Nephron progenitor cell (in vitro differentiated cells): ENCODE results near the gene PDXK.

Experiments
- DNase-seq: peaks from one replicate; pipeline ENCODE4 v3.0.0; 2021
- H3K27ac Mint-ChIP-seq: 2 replicates; pipeline ENCODE4 v1.8.0; 2021; ENCODE audit warnings: mild to moderate bottlenecking, moderate library complexity, mixed read lengths
- H3K27me3 Mint-ChIP-seq: 2 replicates; pipeline ENCODE4 v1.8.0; 2021; ENCODE audit warnings: mild to moderate bottlenecking, low read depth, mixed read lengths; ENCODE audit not compliant: poor library complexity
- H3K36me3 Mint-ChIP-seq: 2 replicates; pipeline ENCODE4 v1.8.0; 2021; ENCODE audit warnings: low read depth, mixed read lengths
- H3K4me1 Mint-ChIP-seq: 2 replicates; pipeline ENCODE4 v1.8.0; 2021; ENCODE audit warnings: mixed read lengths
- H3K4me3 Mint-ChIP-seq: 2 replicates; pipeline ENCODE4 v1.8.0; 2021; ENCODE audit warnings: mild to moderate bottlenecking, moderate library complexity, mixed read lengths
- H3K9me3 Mint-ChIP-seq: 2 replicates; pipeline ENCODE4 v1.8.0; 2021; ENCODE audit warnings: mild to moderate bottlenecking, moderate library complexity, mixed read lengths
- TF ChIP-seq, protein P1 (sequence below): fragments of 200-600 bp; sonication (generic); IDR thresholded peaks from 2 replicates; pipeline ENCODE4 v1.5.0; 2021; ENCODE audit warnings: antibody characterized with exemption

PDXK gene

DNA sequence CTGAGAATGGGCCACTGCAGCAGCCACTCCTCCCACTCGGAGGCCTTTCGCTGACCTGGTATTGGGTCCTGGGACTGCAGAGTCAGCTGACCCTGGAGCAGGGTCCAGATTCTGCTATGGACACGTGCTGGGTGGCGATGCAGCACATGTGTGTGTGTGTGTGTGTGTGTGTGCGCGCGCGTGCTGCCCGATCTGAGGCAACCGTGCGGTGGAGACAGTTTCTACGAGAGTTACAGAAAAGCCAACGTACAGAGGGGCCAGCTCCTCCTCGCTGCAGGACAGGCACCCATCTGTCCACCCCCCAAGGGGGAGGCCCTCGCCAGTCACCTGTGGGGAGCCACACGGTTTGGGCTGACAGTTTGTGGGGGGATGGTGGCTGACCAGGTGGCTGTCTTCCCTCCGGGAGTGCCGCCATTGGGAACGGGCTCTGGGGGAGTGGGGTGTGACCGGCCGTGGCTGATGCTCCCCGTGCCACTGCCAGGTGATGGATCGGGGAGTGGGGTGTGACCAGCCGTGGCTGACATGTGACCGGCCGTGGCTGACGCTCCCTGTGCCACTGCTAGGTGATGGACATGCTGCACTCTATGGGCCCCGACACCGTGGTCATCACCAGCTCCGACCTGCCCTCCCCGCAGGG, 33.1 kb downstream of the PDXK start:
- no peak for DNase-seq
- no peak overlapping the region for H3K27ac Mint-ChIP-seq
- no peaks in the 10 kb centered on the region for H3K27me3 Mint-ChIP-seq
- peaks cover 4% of the 10 kb centered on the region for H3K4me1 Mint-ChIP-seq
- H3K4me3 Mint-ChIP-seq = no peak overlapping the region
- no peaks in the 10 kb centered on the region for H3K9me3 Mint-ChIP-seq
- peaks cover 40% of the 10 kb centered on the region for H3K36me3 Mint-ChIP-seq
- TF ChIP-seq, protein P1, sequence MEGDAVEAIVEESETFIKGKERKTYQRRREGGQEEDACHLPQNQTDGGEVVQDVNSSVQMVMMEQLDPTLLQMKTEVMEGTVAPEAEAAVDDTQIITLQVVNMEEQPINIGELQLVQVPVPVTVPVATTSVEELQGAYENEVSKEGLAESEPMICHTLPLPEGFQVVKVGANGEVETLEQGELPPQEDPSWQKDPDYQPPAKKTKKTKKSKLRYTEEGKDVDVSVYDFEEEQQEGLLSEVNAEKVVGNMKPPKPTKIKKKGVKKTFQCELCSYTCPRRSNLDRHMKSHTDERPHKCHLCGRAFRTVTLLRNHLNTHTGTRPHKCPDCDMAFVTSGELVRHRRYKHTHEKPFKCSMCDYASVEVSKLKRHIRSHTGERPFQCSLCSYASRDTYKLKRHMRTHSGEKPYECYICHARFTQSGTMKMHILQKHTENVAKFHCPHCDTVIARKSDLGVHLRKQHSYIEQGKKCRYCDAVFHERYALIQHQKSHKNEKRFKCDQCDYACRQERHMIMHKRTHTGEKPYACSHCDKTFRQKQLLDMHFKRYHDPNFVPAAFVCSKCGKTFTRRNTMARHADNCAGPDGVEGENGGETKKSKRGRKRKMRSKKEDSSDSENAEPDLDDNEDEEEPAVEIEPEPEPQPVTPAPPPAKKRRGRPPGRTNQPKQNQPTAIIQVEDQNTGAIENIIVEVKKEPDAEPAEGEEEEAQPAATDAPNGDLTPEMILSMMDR = no peak

DNA sequence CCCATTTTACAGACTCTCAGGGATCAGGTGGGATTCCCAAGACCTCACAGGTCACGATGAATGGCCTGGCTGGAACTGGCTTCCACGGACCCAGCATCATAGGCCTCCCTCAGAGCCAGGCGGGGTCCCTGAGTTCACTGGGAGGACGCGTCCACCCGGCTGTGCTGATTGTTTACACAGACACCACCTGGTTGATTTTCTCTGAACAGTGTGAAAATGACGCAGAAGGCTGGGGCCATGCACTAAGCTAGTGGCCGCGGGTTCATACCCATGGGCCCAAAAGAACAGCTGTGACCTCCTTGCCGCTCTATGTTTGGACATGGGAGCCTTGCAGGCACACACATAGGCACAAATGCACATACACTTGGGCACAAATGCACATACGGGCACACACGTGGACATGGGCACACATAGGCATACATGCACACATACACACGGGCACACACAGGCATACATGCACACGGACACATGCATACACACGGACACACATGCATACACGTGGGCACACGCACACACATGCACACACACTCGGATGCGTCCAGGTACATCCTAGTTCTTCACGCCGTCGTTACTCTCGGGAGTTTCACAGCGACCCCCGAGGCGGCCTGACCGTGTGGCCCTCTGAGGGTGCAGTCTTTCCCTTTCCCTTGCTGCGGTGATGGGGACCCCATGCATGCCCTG, 34.0 kb downstream of the PDXK start:
- TF ChIP-seq, protein P1 = no peak
- H3K9me3 Mint-ChIP-seq = no peaks in the 10 kb centered on the region
- no peak for DNase-seq
- H3K36me3 Mint-ChIP-seq = peaks cover 31% of the 10 kb centered on the region
- H3K4me3 Mint-ChIP-seq = no peak overlapping the region
- H3K4me1 Mint-ChIP-seq = peaks cover 10% of the 10 kb centered on the region
- no peak overlapping the region for H3K27ac Mint-ChIP-seq
- no peaks in the 10 kb centered on the region for H3K27me3 Mint-ChIP-seq

DNA sequence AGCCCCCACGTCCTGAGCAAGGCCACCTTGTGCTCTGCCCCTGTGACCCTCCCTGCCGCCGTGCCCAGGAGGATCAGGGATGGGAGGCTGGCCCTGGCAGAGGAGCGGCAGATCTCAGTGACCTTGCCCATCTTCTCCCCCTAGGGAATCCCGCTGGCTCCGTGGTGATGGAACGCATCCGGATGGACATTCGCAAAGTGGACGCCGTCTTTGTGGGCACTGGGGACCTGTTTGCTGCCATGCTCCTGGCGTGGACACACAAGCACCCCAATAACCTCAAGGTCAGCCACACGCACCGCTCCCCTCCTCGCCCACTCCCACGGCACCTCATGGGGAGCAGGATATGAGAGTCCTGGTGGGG, 34.5 kb downstream of the PDXK start:
- H3K9me3 Mint-ChIP-seq = no peaks in the 10 kb centered on the region
- H3K36me3 Mint-ChIP-seq = peaks cover 30% of the 10 kb centered on the region
- H3K4me3 Mint-ChIP-seq = no peak overlapping the region
- no peak overlapping the region for H3K27ac Mint-ChIP-seq
- no peak for DNase-seq
- no peaks in the 10 kb centered on the region for H3K27me3 Mint-ChIP-seq
- H3K4me1 Mint-ChIP-seq = peaks cover 15% of the 10 kb centered on the region
- TF ChIP-seq, protein P1 = no peak

DNA sequence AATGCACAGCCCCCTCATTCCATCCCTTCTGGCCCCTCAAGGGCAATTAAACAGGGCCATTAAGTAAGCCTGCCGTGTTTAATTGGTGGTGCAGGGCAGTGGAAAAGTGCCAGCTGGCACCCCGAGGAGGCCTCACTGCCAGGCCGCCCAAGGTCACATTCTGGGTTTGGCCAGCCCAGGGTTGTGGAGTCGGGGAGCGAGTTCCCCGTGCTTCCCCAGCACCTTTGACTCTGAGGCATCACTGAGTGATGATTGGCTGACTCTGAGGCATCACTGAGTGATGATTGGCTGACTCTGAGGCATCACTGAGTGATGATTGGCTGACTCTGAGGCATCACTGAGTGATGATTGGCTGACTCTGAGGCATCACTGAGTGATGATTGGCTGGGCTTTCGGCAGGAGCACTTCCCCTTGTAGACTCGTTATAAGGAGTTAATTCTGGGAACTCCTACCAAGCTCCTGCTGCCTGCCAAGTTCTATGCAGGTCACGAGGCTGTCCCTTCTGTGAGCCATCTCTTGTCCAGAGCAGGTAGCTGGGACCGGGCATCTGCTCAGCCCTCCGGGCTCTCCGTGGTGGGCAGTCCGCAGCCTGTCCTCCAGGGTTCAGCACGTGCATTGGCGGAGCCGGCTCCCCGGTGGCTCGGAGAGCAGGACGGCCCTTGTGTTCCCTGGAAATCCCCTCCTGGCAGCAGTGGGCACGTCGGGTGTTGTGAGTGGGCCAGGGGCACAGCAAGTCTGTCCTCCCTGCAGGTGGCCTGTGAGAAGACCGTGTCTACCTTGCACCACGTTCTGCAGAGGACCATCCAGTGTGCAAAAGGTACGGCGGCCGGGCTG, 36.2 kb downstream of the PDXK start:
- Mint-ChIP-seq H3K27ac (no peak overlapping the region), H3K4me3 (no peak overlapping the region), H3K27me3 (no peaks in the 10 kb centered on the region), H3K36me3 (peaks cover 30% of the 10 kb centered on the region), H3K9me3 (no peaks in the 10 kb centered on the region), H3K4me1 (peaks cover 21% of the 10 kb centered on the region)
- no peak for DNase-seq
- TF ChIP-seq, protein P1 = no peak

DNA sequence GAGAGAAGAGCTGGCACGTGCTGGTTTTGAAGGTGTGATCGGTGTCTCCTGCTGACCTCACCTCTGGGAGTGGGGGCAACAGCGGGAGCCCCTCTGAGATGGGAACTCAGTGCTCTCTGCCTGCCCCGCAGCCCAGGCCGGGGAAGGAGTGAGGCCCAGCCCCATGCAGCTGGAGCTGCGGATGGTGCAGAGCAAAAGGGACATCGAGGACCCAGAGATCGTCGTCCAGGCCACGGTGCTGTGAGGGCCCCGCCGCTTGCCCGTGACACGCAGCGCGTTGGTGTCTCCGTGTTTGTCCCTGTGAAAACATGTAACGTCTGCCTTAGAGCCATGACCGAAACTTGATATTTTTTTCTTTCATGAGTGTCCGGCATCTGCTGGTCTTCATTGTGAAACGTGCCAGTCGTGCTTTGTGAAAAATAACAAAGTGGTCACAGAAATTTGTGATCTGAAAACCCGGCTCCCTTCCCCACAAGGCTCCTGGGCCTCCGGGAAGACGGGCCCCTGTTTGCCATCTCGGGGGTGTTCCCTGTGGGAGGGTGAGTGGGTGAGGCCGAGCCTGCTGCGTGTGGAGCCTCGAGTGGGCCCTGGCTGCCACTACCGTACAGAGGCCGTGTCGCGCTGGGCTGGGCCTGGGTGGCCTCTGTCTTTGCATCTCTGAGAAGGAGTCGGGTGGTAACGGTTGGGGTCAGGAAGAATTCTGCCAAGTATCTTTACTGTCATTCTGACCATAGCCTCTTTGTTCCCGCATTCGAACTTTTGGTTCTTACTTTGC, 37.1 kb downstream of the PDXK start:
- H3K36me3 Mint-ChIP-seq = peaks cover 23% of the 10 kb centered on the region
- no peaks in the 10 kb centered on the region for H3K27me3 Mint-ChIP-seq
- TF ChIP-seq, protein P1 = no peak
- H3K27ac Mint-ChIP-seq = peak overlapping the region; percentile 42
- H3K9me3 Mint-ChIP-seq = no peaks in the 10 kb centered on the region
- H3K4me3 Mint-ChIP-seq = no peak overlapping the region
- H3K4me1 Mint-ChIP-seq = peaks cover 21% of the 10 kb centered on the region
- DNase-seq = no peak
